ENCODE results near the gene CLASRP. TPM values are rescaled to one million over a fixed set of nuclear protein-coding genes. Genes with fewer than 3 reads are reported as not detected.

The CLASRP gene
- total RNA-seq, 1 experiment from 2014 or later = 79.9 TPM

DNA sequence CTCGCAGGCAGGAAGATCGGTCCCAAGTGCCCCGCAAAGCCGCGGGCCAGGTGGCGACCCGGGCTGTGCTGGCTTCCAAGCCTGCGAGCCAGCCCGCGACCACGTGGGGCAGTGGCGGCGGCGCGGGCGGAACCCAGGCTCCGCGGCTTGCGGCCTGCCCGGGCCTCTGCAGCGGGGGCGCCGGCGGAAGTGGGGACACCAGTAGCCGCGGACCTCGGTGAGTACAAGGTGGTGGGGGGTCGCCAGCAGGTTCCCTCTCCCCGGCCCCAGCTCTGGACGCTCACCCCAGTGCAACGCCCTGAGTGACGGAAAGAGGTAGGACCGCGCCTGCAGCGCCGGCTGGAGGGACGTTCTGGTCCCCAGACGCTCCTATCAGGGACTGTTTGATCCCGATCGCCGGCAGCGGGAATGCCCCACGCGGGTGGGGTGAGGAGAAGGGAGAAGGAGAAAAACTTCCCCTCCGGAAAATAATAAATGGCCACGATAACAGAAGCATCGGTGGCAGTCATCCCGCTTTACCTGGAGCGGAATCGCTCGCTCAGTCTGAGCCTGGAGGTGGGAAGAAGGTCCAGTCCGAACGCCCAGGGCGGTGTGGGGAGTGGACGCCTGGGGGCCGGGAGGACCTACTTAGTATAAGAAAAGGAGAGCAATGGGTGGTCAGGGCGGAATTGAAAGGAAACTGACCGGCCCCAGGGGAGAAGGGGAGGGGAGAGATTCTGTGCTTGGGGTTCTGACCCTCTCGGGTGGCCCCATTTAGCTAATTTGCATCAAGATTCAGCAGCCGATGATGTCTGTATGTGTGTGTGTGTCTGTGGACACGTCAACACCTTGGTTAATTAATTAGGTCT, 40.4 kb downstream of the CLASRP start, which contains the start of gene GEMIN7:
TSS of gene GEMIN7 (plus strand) at position 198 of the 848 bp plus-strand sequence. CDS start 10,855 bp downstream, outside the sequence.
- Histone ChIP-seq H3K79me2 (ENCODE audit: insufficient read depth, low read length) (peaks cover 64% of the 10 kb centered on the region), H3K4me3 (replicated peaks in 1 of 2; ENCODE audit: low read depth in 1 of 2, low read length in 2 of 2) (peak within 1 kb of the TSS; percentile 99), H3K9ac (ENCODE audit: low read length) (peak within 1 kb of the TSS; percentile 98), H4K20me1 (ENCODE audit: insufficient read depth) (no peaks in the 10 kb centered on the region), H3K36me3 (ENCODE audit: control insufficient read depth in 1 of 2, insufficient read depth in 2 of 2, low read length in 2 of 2) (peaks cover 2 to 15% of the 10 kb centered on the region in 2 experiments; a peak in 2 of 4 replicates), H3K4me1 (ENCODE audit: control insufficient read depth in 1 of 2, insufficient read depth in 2 of 2, low read length in 2 of 2) (peaks cover 31 to 45% of the 10 kb centered on the region in 2 experiments), H3K4me2 (ENCODE audit: low read length) (peak within 1 kb of the TSS; percentile 91), H3K9me2 (ENCODE audit: insufficient read depth) (no peaks in the 10 kb centered on the region), H3K27me3 (ENCODE audit: insufficient read depth, low read length) (no peaks in the 10 kb centered on the region), H3K27ac (ENCODE audit: low read depth, low read length) (peak within 1 kb of the TSS; percentile 73), H2AFZ (ENCODE audit: low read depth, low read length, poor library complexity, severe bottlenecking) (no peak within 1 kb of the TSS), H3K9me3 (ENCODE audit: control insufficient read depth in 1 of 2, insufficient read depth in 1 of 2, low read depth in 1 of 2, low read length in 2 of 2) (no peaks in the 10 kb centered on the region)
- ATAC-seq (peak; percentile 56), DNase-seq (ENCODE audit: low read depth, low spot score) (peak; percentile 44)
- CTCF ChIA-PET = interaction anchor here (1.1 kb wide), 2 partner anchors 12 to 20 kb away, joined by 4 to 5 read pairs; no protein-coding TSS in a partner anchor
- intact Hi-C loops (cut with micrococcal nuclease) = loop anchor here (5.0 kb wide), 1 partner anchor 258 kb away; no protein-coding TSS in a partner anchor
- BruUV-seq (replicated peaks) = TSS peak; percentile 76
- POLR2A ChIA-PET = interaction anchor here (1.0 to 2.9 kb wide), 2 partner anchors 10 to 13 kb away, joined by 3 to 10 read pairs; partner anchors contain the start of gene PPP1R37
- RAD21 ChIA-PET (ENCODE audit: low non-redundant PET in 1 of 2, low total read pairs in 2 of 2, uncharacterized antibody in 2 of 2, unreplicated experiment in 2 of 2) = no interaction called here
- TF ChIP-seq REST (IDR thresholded peaks at IDR 0.05; ENCODE audit: low read depth) (no peak), CBX3 (IDR thresholded peaks at IDR 0.05; ENCODE audit: low read depth) (peak; percentile 78), YY1 (IDR thresholded peaks at IDR 0.05; ENCODE audit: extremely low read depth, insufficient replicate concordance, low read depth, low read length) (peak; percentile 77), TCF7L2 (IDR thresholded peaks at IDR 0.05; ENCODE audit: borderline replicate concordance, extremely low read depth, insufficient read depth, insufficient read length) (peak; percentile 76), MAX (IDR thresholded peaks at IDR 0.05) (peak; percentile 99), CTCF (IDR thresholded peaks at IDR 0.05 in 2 of 3, conservative IDR thresholded peaks at IDR 0.05 in 1 of 3; ENCODE audit: borderline replicate concordance in 1 of 3, insufficient read depth in 1 of 3, low read depth in 2 of 3, low read length in 2 of 3) (no peak), RAD21 (IDR thresholded peaks at IDR 0.05; ENCODE audit: low read depth) (no peak), EGR1 (IDR thresholded peaks at IDR 0.05; ENCODE audit: low read depth) (no peak), JUND (IDR thresholded peaks at IDR 0.05) (no peak), EZH2 (IDR thresholded peaks at IDR 0.05) (no peak), SP1 (IDR thresholded peaks at IDR 0.05; ENCODE audit: low read depth) (peak; percentile 40; the same call in 1 of the 2 replicates), CEBPB (IDR thresholded peaks at IDR 0.05; ENCODE audit: low read depth) (no peak), FOSL1 (IDR thresholded peaks at IDR 0.05; ENCODE audit: low read depth) (no peak), SRF (IDR thresholded peaks at IDR 0.05; ENCODE audit: low read depth) (no peak; the same call in 1 of the 2 replicates), ZFX (IDR thresholded peaks at IDR 0.05) (peak; percentile 76; the same call in 1 of the 2 replicates), ZNF274 (IDR thresholded peaks at IDR 0.05; ENCODE audit: low read depth, low read length) (no peak), ZBTB33 (IDR thresholded peaks at IDR 0.05; ENCODE audit: extremely low read depth, insufficient replicate concordance, low read length) (peak; percentile 71), POLR2AphosphoS5 (IDR thresholded peaks at IDR 0.05; ENCODE audit: low read depth, low read length) (peak; percentile 84)

All from HCT116 (cell line).